ENCODE results near the gene CSF1R. TPM values are rescaled to one million over a fixed set of nuclear protein-coding genes. Genes with fewer than 3 reads are reported as not detected.

The CSF1R gene
- total RNA-seq, 1 donor = 5.2 TPM

DNA sequence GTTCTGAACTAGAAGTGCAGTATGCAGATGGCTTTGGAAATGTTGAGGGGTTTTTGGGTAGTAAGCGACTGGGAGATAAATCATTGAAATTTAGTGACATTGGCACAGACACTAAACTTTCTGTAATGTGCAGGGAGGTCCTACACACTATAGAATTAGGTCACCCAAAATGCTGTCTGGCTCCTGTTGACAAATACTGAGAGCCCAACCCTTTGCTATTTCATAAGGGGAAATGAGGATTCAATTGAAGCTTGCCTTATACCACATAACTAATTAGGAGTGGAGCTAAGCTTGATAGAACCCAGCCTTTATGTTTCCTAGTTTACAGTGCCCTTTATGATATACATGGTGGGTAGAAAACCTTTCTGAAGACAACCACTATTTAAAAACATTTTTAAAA is 63.2 kb downstream of the CSF1R start:
- Histone ChIP-seq H3K9me3 (ENCODE audit: low read depth, low read length) (no peaks in the 10 kb centered on the region), H3K4me1 (ENCODE audit: insufficient read depth, low read length) (no peaks in the 10 kb centered on the region), H3K27me3 (ENCODE audit: insufficient read depth, low read length) (no peaks in the 10 kb centered on the region), H3K4me3 (ENCODE audit: low read length) (no peak overlapping the region)

DNA sequence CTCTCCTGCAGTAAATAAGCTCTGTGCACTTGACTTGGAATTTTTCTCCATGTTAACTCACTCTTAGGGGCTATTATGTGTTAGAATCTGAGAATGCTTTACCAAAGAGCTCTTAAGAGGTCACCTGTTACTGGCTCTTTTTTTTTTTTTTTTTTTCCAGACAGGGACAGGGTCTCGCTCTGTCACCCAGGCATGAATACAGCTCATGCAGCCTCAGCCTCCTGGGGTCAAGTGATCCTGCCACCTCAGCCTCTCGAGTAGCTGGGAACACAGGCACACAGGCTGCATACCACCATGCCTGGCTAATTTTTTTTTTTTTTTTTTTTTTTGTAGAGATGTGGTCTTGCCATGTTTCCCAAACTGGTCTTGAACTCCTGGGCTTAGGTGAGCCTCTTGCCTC is 63.7 kb downstream of the CSF1R start:
- Histone ChIP-seq H3K4me3 (ENCODE audit: low read length) (no peak overlapping the region), H3K4me1 (ENCODE audit: insufficient read depth, low read length) (no peaks in the 10 kb centered on the region), H3K27me3 (ENCODE audit: insufficient read depth, low read length) (no peaks in the 10 kb centered on the region)

DNA sequence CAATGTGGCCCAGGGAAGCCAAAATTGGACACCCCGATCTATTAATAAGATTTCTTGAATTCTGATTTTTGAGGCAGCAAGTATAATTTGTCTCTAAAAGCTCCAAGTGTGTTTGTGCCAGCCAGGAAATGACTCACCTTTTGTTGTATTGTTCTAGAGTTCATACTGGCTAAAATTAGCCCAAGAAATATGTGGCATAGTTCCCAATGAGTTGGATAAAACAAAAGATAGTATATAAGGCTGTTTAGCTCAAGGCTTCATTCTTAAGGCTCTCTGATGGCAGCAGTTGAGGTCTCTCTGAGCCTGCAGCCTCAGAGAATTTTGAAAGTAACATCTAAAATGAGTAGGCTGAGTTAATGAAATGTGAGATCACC is 64.2 kb downstream of the CSF1R start:
- H3K4me3 ChIP-seq (ENCODE audit: low read length) = no peak overlapping the region
- no peaks in the 10 kb centered on the region for H3K9me3 ChIP-seq (ENCODE audit: low read depth, low read length)
- no peaks in the 10 kb centered on the region for H3K27me3 ChIP-seq (ENCODE audit: insufficient read depth, low read length)
- H3K4me1 ChIP-seq (ENCODE audit: insufficient read depth, low read length) = no peaks in the 10 kb centered on the region

More for the DNA sequence above, 63.7 kb downstream of the CSF1R start:
- H3K9me3 ChIP-seq (ENCODE audit: low read depth, low read length) = no peaks in the 10 kb centered on the region

DNA sequence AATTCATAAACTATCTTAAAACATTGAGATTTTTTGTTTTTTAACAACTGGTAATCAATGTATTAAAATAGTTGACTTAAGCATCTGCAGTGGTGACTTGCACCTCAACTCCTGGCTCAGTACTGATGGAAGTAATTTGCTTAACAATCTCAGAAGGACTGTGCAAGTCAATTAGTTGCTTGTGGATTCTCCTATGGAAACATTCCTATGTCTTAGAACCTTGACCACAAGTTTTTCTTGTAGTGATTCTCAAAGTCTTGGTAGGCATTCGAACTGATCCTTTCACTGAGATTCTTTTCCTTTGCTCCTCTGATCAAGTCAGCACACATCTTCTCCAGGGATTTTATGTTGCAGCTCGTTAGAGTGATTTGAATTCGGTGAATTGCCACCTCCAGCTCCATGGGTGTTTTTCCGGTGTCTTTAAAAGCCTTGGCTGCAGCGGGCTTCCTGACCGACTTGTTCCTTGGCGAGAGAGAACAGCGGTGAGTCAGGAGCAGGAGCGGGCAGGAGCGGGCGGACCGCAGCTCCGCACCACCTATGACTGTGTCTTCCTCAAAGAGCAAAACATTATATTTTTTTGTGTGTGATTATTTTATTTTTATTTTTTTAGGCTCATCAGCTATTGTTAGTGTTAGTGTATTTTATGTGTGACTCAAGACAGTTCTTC is 64.7 kb downstream of the CSF1R start:
- H3K27me3 ChIP-seq (ENCODE audit: insufficient read depth, low read length) = no peaks in the 10 kb centered on the region
- H3K4me1 ChIP-seq (ENCODE audit: insufficient read depth, low read length) = no peaks in the 10 kb centered on the region
- H3K4me3 ChIP-seq (ENCODE audit: low read length) = no peak overlapping the region
- H3K9me3 ChIP-seq (ENCODE audit: low read depth, low read length) = no peaks in the 10 kb centered on the region

DNA sequence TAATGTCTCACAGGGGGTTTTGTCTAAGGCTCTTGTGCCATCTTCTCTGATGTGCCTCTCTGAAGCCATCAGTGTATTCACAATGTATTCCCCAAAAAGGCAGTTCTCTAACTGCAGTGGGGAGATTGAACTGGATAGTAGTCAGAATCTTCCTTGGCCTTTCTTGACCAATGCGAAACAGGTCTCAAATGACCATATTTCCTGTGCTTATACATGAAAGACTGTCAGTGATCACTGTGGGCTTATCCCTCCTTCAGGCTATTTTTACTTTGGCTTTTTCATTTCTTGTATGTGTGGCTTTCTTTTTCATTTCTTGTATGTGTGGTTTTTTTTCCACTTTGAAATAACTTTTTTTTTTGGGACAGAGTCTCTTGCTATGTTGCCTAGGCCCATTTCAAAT is 66.1 kb downstream of the CSF1R start:
- Histone ChIP-seq H3K4me1 (ENCODE audit: insufficient read depth, low read length) (no peaks in the 10 kb centered on the region), H3K4me3 (ENCODE audit: low read length) (no peak overlapping the region), H3K27me3 (ENCODE audit: insufficient read depth, low read length) (no peaks in the 10 kb centered on the region), H3K9me3 (ENCODE audit: low read depth, low read length) (no peaks in the 10 kb centered on the region)

DNA sequence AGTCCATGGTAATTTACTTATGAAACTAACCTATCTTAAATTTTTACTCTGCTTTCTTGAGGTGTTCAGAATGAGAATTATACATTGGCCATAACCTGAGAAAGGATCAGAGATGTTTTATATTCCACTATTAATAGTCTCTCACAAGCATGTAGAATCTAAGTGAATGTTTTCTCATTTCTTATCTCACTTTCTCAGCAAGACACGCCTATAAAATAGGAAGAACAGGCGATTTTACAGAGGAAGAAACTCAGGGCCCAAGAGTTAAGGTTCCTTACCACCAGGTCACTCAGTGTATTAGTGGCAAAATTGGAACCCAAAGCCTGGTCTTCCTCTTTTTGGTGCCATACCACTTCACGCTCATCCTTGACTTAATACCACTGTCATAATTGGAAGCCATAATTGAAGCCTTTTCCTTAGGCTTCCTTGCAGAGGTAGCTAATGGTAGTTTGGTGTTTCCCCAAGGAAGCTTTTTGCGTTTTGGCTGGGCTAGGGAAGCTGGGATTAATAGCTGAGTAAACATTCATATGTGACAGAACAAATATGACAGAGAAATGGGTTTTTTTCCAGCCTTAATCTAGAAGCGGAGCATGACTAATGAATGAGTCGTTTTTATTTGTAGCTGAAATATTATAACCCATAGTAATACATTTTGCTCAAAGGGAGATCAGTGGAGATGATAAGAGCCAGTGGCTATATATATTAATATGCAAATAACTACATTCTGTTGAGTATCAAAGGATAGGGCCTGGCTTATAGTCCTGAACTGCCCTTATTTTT is 68.9 kb downstream of the CSF1R start:
- no peaks in the 10 kb centered on the region for H3K9me3 ChIP-seq (ENCODE audit: low read depth, low read length)
- H3K4me1 ChIP-seq (ENCODE audit: insufficient read depth, low read length) = no peaks in the 10 kb centered on the region
- H3K4me3 ChIP-seq (ENCODE audit: low read length) = no peak overlapping the region
- H3K27me3 ChIP-seq (ENCODE audit: insufficient read depth, low read length) = no peaks in the 10 kb centered on the region

DNA sequence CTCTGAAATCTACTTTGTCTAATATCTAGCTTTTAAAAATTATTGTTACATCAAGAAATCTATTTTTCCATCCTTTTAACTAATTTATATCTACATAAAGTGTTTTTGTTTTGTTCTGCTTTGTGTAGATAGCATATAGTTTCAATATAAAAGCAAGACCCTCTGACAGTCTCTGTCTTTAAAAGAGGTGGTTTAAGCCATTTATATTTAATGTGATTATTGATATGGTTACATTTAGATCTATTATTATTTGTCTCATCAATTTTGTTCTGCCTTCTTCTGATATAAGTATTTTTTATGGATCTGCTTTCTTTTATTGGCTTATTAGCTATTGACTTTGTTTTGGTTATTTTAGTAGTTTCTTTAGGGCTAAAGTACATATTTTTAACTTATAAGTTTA is 69.8 kb downstream of the CSF1R start:
- Histone ChIP-seq H3K9me3 (ENCODE audit: low read depth, low read length) (no peaks in the 10 kb centered on the region), H3K27me3 (ENCODE audit: insufficient read depth, low read length) (no peaks in the 10 kb centered on the region), H3K4me3 (ENCODE audit: low read length) (no peak overlapping the region), H3K4me1 (ENCODE audit: insufficient read depth, low read length) (no peaks in the 10 kb centered on the region)

DNA sequence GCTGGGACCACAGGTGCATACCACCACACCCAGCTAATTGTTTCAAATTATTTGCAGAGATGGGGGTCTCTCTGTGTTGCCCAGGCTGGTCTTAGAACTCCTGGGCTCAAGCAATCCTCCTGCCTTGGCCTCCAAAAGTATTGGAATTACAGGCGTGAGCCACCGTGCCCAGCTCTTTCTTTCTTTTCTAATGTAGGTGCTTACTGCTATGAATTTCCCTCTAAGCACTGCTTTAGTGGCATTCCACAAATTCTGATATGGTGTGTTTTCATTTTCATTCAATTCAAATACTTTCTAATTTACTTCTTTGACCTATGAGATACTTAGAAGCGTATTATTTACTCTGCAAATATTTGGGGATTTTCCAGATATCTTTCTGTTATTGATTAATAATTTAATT is 70.9 kb downstream of the CSF1R start:
- no peaks in the 10 kb centered on the region for H3K9me3 ChIP-seq (ENCODE audit: low read depth, low read length)
- H3K27me3 ChIP-seq (ENCODE audit: insufficient read depth, low read length) = no peaks in the 10 kb centered on the region
- no peaks in the 10 kb centered on the region for H3K4me1 ChIP-seq (ENCODE audit: insufficient read depth, low read length)
- no peak overlapping the region for H3K4me3 ChIP-seq (ENCODE audit: low read length)

DNA sequence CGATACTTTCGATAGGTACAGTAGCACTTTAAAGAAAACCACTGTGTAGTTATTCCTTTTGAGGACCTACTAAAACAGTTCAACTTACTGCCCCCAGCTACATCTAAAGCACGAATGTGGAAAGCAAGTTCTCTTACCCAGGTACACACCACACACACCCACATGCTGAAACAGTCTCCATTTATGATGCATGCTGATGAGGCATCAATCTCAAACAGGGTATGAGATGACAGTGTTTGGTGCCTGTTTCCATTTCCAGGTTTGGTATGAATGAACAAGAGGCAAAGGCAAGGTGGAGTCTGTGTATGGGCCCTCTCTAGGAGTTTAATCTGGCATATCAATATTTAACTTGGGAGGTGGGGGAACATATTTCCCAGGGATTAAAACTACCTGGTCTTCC is 71.9 kb downstream of the CSF1R start:
- Histone ChIP-seq H3K9me3 (ENCODE audit: low read depth, low read length) (no peaks in the 10 kb centered on the region), H3K27me3 (ENCODE audit: insufficient read depth, low read length) (no peaks in the 10 kb centered on the region), H3K4me1 (ENCODE audit: insufficient read depth, low read length) (no peaks in the 10 kb centered on the region), H3K4me3 (ENCODE audit: low read length) (no peak overlapping the region)

DNA sequence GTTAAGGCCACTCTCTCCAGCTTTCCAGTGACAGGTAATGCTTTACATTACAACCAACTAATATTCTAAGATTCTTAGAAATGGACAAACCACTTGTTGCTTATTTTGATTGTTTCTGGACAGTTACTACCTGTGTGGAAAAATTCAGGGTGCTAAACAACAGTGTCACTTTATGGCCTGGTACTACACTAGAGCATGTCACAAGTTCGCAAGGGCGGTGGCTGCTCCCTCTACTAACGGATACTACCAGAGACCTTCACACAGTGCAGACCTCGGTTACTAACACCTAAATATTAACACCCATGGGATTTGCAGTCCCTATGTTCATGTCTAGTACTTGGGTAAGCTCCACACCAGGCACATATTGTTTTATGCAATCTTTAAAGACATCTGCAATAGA is 72.4 kb downstream of the CSF1R start:
- H3K9me3 ChIP-seq (ENCODE audit: low read depth, low read length) = no peaks in the 10 kb centered on the region
- no peak overlapping the region for H3K4me3 ChIP-seq (ENCODE audit: low read length)
- H3K27me3 ChIP-seq (ENCODE audit: insufficient read depth, low read length) = no peaks in the 10 kb centered on the region
- H3K4me1 ChIP-seq (ENCODE audit: insufficient read depth, low read length) = no peaks in the 10 kb centered on the region

DNA sequence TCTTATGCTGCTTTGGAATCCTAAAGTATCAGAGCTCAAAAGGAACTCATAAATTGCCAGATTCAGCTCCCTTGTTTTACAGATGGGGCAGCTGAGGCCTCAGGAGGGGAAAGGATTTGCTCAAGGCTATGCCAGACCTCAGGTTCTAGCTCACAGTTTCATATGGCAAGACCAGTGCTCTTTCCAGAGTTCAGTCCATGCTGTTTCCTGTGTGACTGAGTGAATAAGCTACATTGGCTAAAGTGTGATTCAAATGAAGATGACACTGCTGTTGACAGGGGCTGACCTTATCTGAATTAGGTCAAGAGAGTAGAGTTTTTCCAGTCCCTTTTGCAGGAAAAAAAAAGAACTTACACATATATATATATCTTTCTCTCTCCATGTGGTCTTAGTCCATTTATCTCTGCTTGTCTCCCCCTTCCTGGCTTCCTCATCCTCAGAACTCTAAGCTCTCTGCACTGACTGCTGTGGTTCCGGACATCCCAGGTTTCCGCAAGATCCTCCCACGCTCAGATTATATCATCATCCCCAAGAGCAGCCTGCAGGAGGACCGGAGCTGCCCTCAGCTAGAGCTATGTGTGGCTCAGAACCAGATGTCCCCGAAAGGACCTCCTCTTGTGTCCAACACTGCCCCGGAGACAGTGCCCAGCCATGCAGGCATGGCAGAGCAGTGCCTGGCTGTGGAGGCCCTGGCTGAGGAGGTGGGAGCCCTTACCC is 76.5 kb downstream of the CSF1R start:
- no peaks in the 10 kb centered on the region for H3K9me3 ChIP-seq (ENCODE audit: low read depth, low read length)
- no peaks in the 10 kb centered on the region for H3K27me3 ChIP-seq (ENCODE audit: insufficient read depth, low read length)
- H3K4me1 ChIP-seq (ENCODE audit: insufficient read depth, low read length) = no peaks in the 10 kb centered on the region
- H3K4me3 ChIP-seq (ENCODE audit: low read length) = no peak overlapping the region

DNA sequence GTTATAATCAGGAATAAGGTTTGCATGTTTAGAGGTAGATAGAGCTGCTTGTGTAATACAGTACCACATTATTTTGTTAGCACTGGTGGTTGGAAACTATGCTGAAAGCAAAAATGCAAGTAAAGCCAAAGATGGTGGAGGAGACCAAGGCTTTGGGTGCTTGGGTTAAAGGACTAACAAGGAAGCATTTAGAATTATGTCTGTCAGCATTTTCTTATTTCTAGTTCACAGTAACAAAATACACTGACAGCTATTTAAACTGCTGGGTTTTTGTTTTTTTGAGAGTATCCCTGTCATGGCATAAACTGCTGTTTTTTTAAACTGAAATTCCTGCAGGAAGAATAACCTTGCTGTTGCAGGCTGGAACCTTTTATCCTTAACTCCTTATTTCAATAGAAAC is 79.3 kb downstream of the CSF1R start:
- no peaks in the 10 kb centered on the region for H3K27me3 ChIP-seq (ENCODE audit: insufficient read depth, low read length)
- no peak overlapping the region for H3K4me3 ChIP-seq (ENCODE audit: low read length)
- H3K9me3 ChIP-seq (ENCODE audit: low read depth, low read length) = no peaks in the 10 kb centered on the region
- peaks cover 13% of the 10 kb centered on the region for H3K4me1 ChIP-seq (ENCODE audit: insufficient read depth, low read length)

DNA sequence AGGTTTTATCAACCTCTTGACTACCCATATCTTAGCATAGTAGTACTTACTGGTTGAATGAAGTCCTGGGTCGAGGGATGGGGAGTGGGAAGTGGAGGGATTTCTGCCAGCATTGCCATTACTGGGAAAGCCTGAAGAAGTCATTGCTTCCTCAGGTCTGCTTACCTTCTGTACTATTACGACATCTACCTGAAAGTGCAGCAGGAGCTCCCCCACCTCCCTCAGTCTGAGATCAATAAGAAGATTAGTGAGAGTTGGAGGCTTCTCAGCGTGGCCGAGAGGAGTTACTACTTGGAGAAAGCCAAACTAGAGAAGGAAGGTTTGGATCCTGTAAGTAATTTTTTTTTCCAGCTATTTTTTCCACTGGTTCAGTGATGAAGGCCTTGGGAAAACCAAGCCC is 80.0 kb downstream of the CSF1R start:
- H3K4me1 ChIP-seq (ENCODE audit: insufficient read depth, low read length) = peaks cover 20% of the 10 kb centered on the region
- H3K27me3 ChIP-seq (ENCODE audit: insufficient read depth, low read length) = no peaks in the 10 kb centered on the region
- no peak overlapping the region for H3K4me3 ChIP-seq (ENCODE audit: low read length)
- no peaks in the 10 kb centered on the region for H3K9me3 ChIP-seq (ENCODE audit: low read depth, low read length)
